ENCODE data around the gene DLG1.

DNA sequence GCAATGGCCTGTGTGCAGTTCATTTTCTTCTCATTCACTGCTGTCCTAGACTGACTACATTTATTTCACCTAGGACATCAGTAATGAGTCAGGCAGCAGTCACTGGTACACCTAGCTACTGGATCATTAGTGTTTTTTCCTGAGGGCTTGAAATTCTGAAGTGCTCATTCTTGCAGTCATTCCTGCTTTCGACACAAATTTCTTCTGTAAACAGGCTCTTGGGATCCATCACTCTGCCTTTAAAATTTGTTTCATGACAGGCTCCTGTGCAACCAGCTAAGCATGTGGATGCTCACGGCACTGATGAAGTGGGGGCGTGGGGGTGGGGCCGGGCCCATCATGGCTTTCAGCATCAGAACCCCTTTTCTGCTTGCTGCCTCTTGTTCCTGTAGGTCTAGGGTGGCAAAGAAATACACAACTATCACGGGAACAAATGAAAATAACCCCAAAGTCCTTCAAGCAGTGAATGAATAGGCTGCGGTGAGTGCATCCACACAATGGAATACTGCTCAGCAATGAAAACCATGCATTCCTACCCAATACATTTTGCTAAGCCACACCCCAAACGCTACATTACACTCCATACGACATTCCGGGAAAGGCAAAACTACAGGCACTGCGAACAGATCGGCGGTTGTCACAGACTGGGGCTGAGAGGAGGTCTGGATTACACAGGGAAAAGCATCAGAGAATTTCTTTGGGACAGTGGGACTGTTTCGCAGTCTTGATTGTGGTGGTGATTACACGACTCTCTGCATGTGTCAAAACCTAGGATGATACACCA lies 259.5 kb downstream of the DLG1 start:
- TF ChIP-seq, protein P1, sequence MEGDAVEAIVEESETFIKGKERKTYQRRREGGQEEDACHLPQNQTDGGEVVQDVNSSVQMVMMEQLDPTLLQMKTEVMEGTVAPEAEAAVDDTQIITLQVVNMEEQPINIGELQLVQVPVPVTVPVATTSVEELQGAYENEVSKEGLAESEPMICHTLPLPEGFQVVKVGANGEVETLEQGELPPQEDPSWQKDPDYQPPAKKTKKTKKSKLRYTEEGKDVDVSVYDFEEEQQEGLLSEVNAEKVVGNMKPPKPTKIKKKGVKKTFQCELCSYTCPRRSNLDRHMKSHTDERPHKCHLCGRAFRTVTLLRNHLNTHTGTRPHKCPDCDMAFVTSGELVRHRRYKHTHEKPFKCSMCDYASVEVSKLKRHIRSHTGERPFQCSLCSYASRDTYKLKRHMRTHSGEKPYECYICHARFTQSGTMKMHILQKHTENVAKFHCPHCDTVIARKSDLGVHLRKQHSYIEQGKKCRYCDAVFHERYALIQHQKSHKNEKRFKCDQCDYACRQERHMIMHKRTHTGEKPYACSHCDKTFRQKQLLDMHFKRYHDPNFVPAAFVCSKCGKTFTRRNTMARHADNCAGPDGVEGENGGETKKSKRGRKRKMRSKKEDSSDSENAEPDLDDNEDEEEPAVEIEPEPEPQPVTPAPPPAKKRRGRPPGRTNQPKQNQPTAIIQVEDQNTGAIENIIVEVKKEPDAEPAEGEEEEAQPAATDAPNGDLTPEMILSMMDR (IDR thresholded peaks at IDR 0.05), result no peak
- TF ChIP-seq POLR2A (IDR thresholded peaks at IDR 0.05), result no peak
- TF ChIP-seq EP300 (IDR thresholded peaks at IDR 0.05), result no peak
- TF ChIP-seq POLR2AphosphoS5 (IDR thresholded peaks at IDR 0.05), result no peak
